GM19240 (cell line): ENCODE measurements around the gene MUSK.
A peak's percentile ranks its signal among the peaks of the same experiment; 100 is the strongest.
"Not testable (repeated sequence)": the region's sequence is repeated elsewhere in the genome, so short reads cannot be mapped to it uniquely, and the experiment has no call there.

Source experiments
- DNase-seq: peaks from one replicate; pipeline ENCODE4 v3.0.0; 2011; ENCODE audit warnings: low spot score; ENCODE audit not compliant: insufficient read length

Gene MUSK

DNA sequence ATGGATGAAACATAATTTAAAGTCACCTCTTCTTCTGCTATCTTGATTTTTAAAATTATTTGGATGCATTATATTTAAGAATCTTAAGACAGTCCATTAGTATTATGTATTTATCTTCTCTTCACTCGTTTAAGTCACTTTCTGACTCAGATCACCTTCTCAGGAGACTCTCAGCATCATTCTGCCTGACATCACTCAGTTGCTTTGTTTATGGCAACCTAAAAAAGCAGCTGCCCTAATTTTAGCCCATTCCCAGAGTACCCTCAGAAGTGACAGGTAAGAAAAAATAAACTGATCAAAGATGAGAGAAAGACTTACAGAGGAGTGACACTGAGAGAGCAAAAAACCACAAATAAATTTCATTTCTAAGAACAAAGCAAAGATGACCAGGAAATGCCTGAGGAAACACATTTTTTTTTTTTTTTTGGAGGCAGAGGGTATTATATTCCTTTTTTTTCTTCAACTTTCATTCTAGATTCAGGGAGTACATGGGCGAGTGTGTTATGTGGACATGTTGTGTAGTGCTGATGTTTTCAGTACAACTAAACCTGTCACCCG lies 140.5 kb downstream of the MUSK start:
- no peak for DNase-seq

DNA sequence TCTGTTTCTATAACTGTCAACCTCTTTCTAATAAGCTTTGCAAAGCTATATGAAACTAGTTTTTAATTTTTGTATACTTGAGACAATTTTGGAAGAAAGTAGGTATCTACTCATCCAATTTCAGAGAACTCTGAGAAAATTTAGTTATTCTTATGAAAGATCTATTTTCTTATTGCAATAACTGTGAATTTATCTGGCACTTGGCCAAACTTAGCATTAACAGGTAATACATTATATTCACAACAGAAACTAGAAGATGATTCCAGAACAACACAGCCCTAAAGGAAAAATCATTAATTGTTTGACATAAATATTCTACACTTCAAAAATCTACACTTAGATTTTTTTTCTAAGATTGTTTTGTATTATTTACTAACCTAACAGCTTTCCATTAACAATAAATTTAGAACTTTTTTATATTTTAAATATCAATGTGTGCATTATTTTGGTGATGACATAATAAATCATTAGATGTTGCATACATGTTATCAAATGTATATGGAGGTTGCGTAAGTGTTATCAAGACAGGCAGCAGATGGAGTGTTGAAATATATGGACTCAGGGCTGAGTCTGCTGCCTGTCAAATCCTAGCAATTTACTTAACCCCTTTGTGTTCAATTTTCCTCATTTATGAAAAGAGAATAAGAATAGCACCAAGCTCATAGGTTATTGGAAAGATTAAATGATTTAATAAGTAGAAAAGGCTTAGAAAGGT lies 141.8 kb downstream of the MUSK start:
- DNase-seq: no peak

- no peak for DNase-seq
These were observed 144.3 kb downstream of the MUSK start for GRCh38 chr9:110812886-110813285.

DNA sequence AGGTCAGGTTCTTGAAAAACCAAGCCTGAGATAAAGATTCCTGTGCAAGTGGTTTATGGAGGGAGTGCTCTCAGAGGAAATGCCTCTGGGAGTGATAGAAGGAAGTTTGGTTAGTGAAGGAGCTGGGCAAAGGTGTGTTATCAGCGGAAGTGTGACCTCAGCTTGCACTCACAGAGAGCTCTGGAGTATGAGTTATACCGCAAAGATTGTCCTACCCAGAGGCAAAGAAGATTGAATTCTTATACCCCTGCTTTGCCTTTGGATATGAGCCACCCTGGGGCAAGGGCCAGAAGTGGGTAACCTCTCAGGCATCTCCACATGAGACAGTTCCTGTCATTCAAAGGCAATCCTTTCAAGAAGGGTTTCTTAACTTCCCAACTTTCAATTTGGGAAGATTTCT lies 145.6 kb downstream of the MUSK start:
- no peak for DNase-seq

DNA sequence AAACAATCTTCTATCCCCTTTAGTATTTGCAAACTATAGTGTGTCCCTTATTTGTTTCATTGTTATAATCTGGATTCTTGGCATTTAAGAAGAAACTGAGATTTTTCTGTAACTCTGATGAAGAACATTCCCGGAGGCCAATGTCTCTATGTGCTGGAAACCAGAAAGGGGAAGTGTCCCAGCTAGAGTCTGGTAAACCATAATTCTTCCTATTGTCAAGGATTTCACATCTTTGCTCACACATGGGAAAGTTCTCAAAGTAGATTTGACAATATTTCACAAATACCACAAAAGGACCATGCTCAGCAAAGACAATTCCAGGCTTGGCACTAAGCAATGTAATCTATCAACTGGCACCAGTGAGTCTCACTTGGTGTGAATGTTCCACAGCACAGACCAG lies 146.8 kb downstream of the MUSK start:
- no peak for DNase-seq

DNA sequence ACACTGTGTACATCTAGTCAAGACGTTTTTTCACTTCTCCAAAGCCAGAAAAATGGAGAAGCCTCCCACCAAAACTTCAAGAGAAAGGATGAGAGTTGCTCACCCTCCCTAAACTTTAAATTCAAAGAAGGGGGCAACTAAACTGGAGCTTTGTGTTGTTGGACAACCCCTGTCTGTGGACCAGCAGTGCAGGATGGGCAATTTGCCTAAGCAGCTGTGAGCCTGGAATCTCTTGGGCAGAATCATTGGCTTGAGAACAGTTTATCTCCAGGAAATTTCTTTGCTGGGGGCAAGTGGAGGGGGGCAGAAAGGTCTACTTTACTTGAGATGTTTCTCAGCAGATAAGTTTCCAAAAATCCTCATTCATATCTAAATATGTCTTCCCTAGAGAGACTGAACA lies 151.8 kb downstream of the MUSK start:
- no peak for DNase-seq

DNA sequence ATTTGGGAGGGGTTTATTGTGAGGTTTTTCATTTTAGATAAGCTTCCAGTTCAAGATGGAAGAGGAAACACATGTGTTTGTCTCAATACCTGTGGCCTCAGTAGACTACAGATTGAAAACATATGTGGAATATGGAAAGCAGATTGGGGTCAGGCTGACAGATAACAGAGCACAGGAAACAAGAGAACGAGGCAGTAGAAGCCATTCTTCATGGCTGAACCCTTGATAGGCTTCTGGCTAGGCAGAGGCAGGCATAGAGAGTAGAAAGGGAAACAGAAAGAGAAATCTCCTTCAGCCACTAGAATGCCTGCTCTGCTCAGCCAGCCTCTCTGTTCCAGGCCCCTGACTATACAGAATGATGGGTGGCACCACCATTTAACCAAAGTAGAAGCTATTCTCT lies 152.5 kb downstream of the MUSK start:
- peak; percentile 8 for DNase-seq

- not testable (repeated sequence) for DNase-seq
These were observed 156.5 kb downstream of the MUSK start for GRCh38 chr9:110825129-110825528.

DNA sequence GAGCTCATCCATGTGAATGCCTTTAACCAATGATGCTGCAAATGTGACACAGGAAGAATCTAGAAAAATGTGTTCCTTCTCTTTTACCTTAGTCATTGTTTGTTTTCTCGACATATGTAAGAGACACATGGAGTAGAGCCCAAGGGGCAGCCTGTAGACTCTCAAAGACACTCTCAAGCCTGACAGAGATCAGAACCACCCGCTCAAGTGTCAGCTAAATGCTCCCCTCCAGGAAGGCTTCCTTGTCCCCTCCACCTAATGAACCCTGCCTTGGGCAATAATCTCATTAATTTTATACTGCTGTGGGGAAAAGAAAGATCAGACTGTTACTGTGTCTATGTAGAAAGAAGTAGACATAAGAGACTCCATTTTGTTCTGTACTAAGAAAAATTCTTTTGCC lies 157.4 kb downstream of the MUSK start:
- no peak for DNase-seq

- DNase-seq: not testable (repeated sequence)
These were observed 157.8 kb downstream of the MUSK start for GRCh38 chr9:110826400-110826799.

DNA sequence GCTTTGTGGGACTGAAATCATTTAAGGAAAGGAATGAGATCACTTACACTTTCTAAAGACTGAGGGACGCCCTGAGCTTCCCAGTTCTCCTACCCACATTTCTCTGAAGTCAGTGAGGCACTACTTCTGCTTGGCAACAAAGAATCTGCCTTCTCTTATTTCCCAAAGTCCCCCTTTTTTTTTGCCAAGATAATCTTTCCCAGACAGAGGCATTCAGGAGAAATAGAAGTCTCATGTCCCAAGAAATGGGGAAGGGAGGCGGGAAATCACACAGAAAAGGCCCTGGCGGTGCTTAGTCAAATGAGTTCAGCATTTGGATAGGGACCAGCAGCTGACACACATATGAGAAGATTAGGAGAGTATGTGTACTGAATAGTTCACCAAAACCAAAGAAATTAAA lies 159.7 kb downstream of the MUSK start:
- DNase-seq: no peak

DNA sequence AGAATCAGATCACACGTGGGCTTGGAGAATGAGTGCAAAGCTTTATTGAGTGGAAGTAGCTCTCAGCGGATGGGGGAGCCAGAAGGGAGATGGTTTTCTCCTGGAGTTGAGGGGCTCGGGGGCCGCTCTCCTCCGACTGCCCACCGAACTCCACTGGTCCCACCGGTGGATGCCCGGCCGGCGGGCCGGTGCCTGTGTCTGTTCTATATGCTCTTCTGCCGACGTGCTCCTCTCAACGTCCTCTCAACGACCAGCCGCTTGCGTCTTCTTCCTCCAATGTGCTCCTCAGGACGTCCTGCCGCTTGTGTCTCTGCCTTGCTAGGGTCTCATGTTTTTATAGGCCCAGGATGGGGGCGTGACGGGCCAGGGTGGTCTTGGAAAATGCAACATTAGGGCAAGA lies 161.9 kb downstream of the MUSK start:
- DNase-seq: no peak

- DNase-seq: no peak
These were observed 164.3 kb downstream of the MUSK start for GRCh38 chr9:110832926-110833325.

GRCh38 chr9:110835404-110835803 lies 166.8 kb downstream of the MUSK start:
- no peak for DNase-seq

- DNase-seq: no peak
These were observed 167.3 kb downstream of the MUSK start for GRCh38 chr9:110835859-110836271.

GRCh38 chr9:110837401-110838005 lies 168.9 kb downstream of the MUSK start:
- DNase-seq: no peak

DNA sequence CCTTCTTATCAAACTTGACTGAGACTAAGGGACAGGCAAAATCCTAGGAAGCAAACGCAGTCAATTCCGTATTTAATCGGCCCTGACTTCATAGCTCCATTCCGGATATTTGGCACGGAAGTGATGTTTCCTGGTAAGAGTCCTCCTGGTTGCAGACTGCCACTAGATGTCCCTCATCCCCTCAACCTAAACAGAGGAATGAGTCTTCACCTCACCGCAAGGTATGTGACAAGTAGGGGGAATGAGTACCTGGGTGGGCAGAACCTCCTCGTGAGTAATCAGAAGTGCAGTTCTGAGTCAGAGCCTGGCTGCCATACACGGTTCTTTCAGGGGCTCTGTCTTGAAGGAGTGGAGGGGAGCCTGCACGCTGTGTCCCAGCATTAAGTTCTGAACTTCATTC lies 173.6 kb downstream of the MUSK start:
- no peak for DNase-seq

DNA sequence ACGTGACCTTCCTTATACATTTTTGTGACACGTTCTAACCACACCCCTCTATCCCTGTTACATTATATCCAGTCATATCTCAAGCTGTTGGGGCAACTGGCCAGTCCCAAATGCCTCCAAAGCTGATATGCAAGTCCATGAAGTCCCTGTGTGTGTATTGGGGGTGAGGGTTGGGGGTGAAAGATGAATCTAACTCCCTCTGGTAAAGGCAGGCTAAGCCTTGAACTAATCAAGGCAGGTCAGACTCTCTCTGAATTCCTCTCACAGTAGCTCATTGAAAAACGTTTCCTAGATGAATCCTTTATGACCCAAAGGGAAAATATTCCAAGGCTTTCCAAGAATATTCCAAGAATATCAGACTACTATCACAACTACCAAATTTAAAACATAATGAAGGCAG lies 174.4 kb downstream of the MUSK start:
- DNase-seq: no peak

GRCh38 chr9:110844121-110844520 lies 175.5 kb downstream of the MUSK start:
- no peak for DNase-seq

GRCh38 chr9:110846215-110846614 lies 177.6 kb downstream of the MUSK start:
- no peak for DNase-seq

GRCh38 chr9:110847671-110848070 lies 179.1 kb downstream of the MUSK start:
- DNase-seq: no peak

DNA sequence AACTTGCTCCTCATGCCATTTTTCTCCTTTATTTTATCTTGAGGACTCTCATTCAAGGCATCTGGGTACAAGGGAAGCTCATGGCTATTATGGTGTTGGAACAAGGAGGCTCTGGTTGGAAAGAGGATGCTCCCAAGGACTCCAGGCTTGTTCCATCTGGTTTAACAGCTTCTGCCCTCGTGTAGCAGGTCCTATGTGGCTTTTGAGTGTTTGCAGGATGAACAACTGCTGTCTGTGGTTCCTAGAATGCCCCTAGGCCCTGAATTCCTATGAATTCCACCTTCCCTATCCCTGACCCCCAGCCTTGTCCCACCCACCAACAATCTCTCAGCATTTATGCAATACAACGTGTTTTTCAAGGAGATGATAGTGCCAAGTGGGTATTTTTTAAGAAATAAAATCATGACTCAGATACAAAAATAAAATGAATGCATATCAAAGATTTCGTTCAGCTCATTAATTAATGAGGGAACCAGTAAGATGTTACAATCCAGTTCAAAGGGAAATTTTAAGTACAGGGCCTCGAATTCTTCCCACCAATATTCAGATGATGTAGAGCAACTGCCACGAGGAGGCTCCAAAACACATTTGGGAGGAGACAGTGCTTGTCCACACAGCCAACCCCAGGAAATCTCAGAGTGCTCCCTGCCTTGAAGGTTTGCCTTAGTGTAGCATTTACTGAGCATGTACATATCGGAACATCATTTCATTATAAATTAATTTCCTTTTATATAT lies 182.0 kb downstream of the MUSK start:
- DNase-seq: no peak
